HEK293T (cell line): ENCODE data around the gene EPHA4.

ENCODE experiments used
- ARNT ChIP-seq: fragments of 450-650 bp; IDR thresholded peaks from 2 replicates; pipeline ENCODE4 v1.6.1; 2017; ENCODE audit warnings: mild to moderate bottlenecking
- BHLHE40 ChIP-seq: fragments of 450-650 bp; IDR thresholded peaks from 2 replicates; pipeline ENCODE4 v1.6.1; 2016; ENCODE audit warnings: mild to moderate bottlenecking, moderate library complexity, borderline replicate concordance
- ELF4 ChIP-seq: fragments of 450-650 bp; IDR thresholded peaks from 2 replicates; pipeline ENCODE4 v1.6.1; 2017; ENCODE audit warnings: antibody characterized with exemption
- FOXA1 ChIP-seq: fragments of 450-650 bp; IDR thresholded peaks from 2 replicates; pipeline ENCODE4 v1.6.1; 2016; ENCODE audit warnings: mild to moderate bottlenecking
- FOXK2 ChIP-seq: fragments of 450-650 bp; IDR thresholded peaks from 2 replicates; pipeline ENCODE4 v1.6.1; 2016; ENCODE audit warnings: mild to moderate bottlenecking
- FOXM1 ChIP-seq: fragments of 450-650 bp; IDR thresholded peaks from 2 replicates; pipeline ENCODE4 v1.6.1; 2017; ENCODE audit warnings: mild to moderate bottlenecking, borderline replicate concordance
- NFRKB ChIP-seq: fragments of 450-650 bp; IDR thresholded peaks from 2 replicates; pipeline ENCODE4 v1.6.1; 2016; ENCODE audit warnings: mild to moderate bottlenecking, moderate library complexity
- PKNOX1 ChIP-seq: fragments of 450-650 bp; IDR thresholded peaks from 2 replicates; pipeline ENCODE4 v1.6.1; 2016
- SP1 ChIP-seq: fragments of 450-650 bp; IDR thresholded peaks from 2 replicates; pipeline ENCODE4 v1.6.1; 2017
- SUZ12 ChIP-seq: fragments of 450-650 bp; IDR thresholded peaks from 2 replicates; pipeline ENCODE4 v1.6.1; 2016; ENCODE audit warnings: mild to moderate bottlenecking
- TARDBP ChIP-seq: fragments of 450-650 bp; IDR thresholded peaks from 2 replicates; pipeline ENCODE4 v1.6.1; 2016

GRCh38 chr2:221530653-221531037, 41.5 kb downstream of the EPHA4 start:
- TF ChIP-seq FOXA1: no peak
- TF ChIP-seq FOXM1: no peak
- TF ChIP-seq TARDBP: no peak
- no peak for TF ChIP-seq SUZ12
- no peak for TF ChIP-seq BHLHE40
- TF ChIP-seq FOXK2: no peak
- TF ChIP-seq SP1: no peak
- TF ChIP-seq PKNOX1: no peak
- no peak for TF ChIP-seq NFRKB
- TF ChIP-seq ARNT: no peak
- no peak for TF ChIP-seq ELF4
